Liver (tissue), 9 donors: ENCODE data around the gene NSMCE4A. TPM values are rescaled to one million over a fixed set of nuclear protein-coding genes. Genes with fewer than 3 reads are reported as not detected.

Experiments
- DNase-seq: peaks from one replicate; pipeline ENCODE4 v3.0.0-alpha.2; 2017; ENCODE audit warnings: low spot score
- H3K27ac ChIP-seq, 2 donors: one replicate each; pipeline ENCODE4 v1.7.0; 2013; ENCODE audit warnings: inconsistent platforms in 2 of 2, low read length in 2 of 2, control low read depth in 1 of 2, low read depth in 1 of 2, mild to moderate bottlenecking in 1 of 2
- H3K27me3 ChIP-seq, 4 donors: one replicate each; pipeline versions ENCODE4 v1.6.1 to v1.7.0; 2013; ENCODE audit warnings: low read length in 3 of 4, inconsistent platforms in 1 of 4, mild to moderate bottlenecking in 1 of 4, moderate library complexity in 1 of 4; ENCODE audit not compliant: control insufficient read depth in 4 of 4, insufficient read depth in 4 of 4
- H3K36me3 ChIP-seq, 4 donors: one replicate each; pipeline versions ENCODE4 v1.6.1 to v1.7.0; 2013; ENCODE audit warnings: low read length in 3 of 4, mild to moderate bottlenecking in 3 of 4, low read depth in 1 of 4, moderate library complexity in 1 of 4; ENCODE audit not compliant: control insufficient read depth in 4 of 4, insufficient read depth in 3 of 4
- H3K4me1 ChIP-seq, 4 donors: one replicate each; pipeline versions ENCODE4 v1.6.1 to v1.7.0; 2013; ENCODE audit warnings: low read length in 3 of 4, mild to moderate bottlenecking in 3 of 4, moderate library complexity in 1 of 4; ENCODE audit not compliant: control insufficient read depth in 4 of 4, insufficient read depth in 4 of 4
- H3K4me3 ChIP-seq, 3 donors: one replicate each; pipeline versions ENCODE4 v1.6.1 to v1.7.0; 2013; ENCODE audit warnings: low read length in 3 of 3, control low read depth in 1 of 3, low read depth in 1 of 3, mild to moderate bottlenecking in 1 of 3
- H3K9ac ChIP-seq, 2 donors: one replicate each; pipeline ENCODE4 v1.7.0; 2013; ENCODE audit warnings: low read length in 2 of 2, mild to moderate bottlenecking in 2 of 2, moderate library complexity in 2 of 2, control low read depth in 1 of 2, low read depth in 1 of 2
- H3K9me3 ChIP-seq, 4 donors: one replicate each; pipeline versions ENCODE4 v1.6.1 to v1.7.0; 2013; ENCODE audit warnings: low read length in 3 of 4; ENCODE audit not compliant: control insufficient read depth in 4 of 4
- ATF3 ChIP-seq: IDR thresholded peaks from 2 replicates; pipeline ENCODE4 v1.6.1; 2016; ENCODE audit warnings: antibody characterized with exemption
- CTCF ChIP-seq: fragments of 150-350 bp; IDR thresholded peaks from 2 replicates; pipeline ENCODE4 v1.5.1; 2017; ENCODE audit warnings: improper control_type of control experiment, low read depth, low read length; ENCODE audit not compliant: missing input control
- EGR1 ChIP-seq, 2 donors: IDR thresholded peaks; 2 replicates each; pipeline ENCODE4 v1.6.1; 2016 to 2018; ENCODE audit warnings: antibody characterized with exemption in 2 of 2, low read depth in 2 of 2
- FOXA1 ChIP-seq: IDR thresholded peaks from 2 replicates; pipeline ENCODE4 v1.6.1; 2016; ENCODE audit warnings: antibody characterized with exemption
- FOXA2 ChIP-seq: IDR thresholded peaks from 2 replicates; pipeline ENCODE4 v1.6.1; 2016; ENCODE audit warnings: antibody characterized with exemption
- GABPA ChIP-seq, 2 donors: IDR thresholded peaks in 1 of 2; conservative IDR thresholded peaks in 1 of 2; 2 replicates each; pipeline ENCODE4 v1.6.1; 2016; ENCODE audit warnings: antibody characterized with exemption in 2 of 2, mild to moderate bottlenecking in 1 of 2, moderate library complexity in 1 of 2
- HNF4A ChIP-seq, 2 donors: conservative IDR thresholded peaks; 2 replicates each; pipeline ENCODE4 v1.6.1; 2016; ENCODE audit warnings: antibody characterized with exemption in 2 of 2, mild to moderate bottlenecking in 2 of 2
- HNF4G ChIP-seq: IDR thresholded peaks from 2 replicates; pipeline ENCODE4 v1.6.1; 2016; ENCODE audit warnings: antibody characterized with exemption
- JUND ChIP-seq, 2 donors: IDR thresholded peaks; 2 replicates each; pipeline ENCODE4 v1.6.1; 2016; ENCODE audit warnings: antibody characterized with exemption in 2 of 2
- MAX ChIP-seq: IDR thresholded peaks from 2 replicates; pipeline ENCODE4 v1.6.1; 2016; ENCODE audit warnings: antibody characterized with exemption
- NR2F2 ChIP-seq: IDR thresholded peaks from 2 replicates; pipeline ENCODE4 v1.6.1; 2016; ENCODE audit warnings: antibody characterized with exemption
- RAD21 ChIP-seq, 2 donors: IDR thresholded peaks; 2 replicates each; pipeline ENCODE4 v1.6.1; 2016; ENCODE audit warnings: antibody characterized with exemption in 2 of 2, mild to moderate bottlenecking in 2 of 2
- REST ChIP-seq: IDR thresholded peaks from 2 replicates; pipeline ENCODE4 v1.6.1; 2016; ENCODE audit warnings: antibody characterized with exemption, mild to moderate bottlenecking
- SP1 ChIP-seq: IDR thresholded peaks from 2 replicates; pipeline ENCODE4 v1.6.1; 2018; ENCODE audit warnings: antibody characterized with exemption, mild to moderate bottlenecking
- TAF1 ChIP-seq: conservative IDR thresholded peaks from 2 replicates; pipeline ENCODE4 v1.6.1; 2016; ENCODE audit warnings: antibody characterized with exemption, mild to moderate bottlenecking
- YY1 ChIP-seq: IDR thresholded peaks from 2 replicates; pipeline ENCODE4 v1.6.1; 2016; ENCODE audit warnings: antibody characterized with exemption, mild to moderate bottlenecking
- ZBTB33 ChIP-seq: IDR thresholded peaks from 2 replicates; pipeline ENCODE4 v1.6.1; 2016; ENCODE audit warnings: antibody characterized with exemption
- WGBS: extraction: QIAGEN DNeasy Blood & Tissue Kit; methylation state at CpG from one replicate; pipeline ENCODE4 v1.1.7; 2013; 5-methylcytosine and 5-hydroxymethylcytosine counted together
- polyA plus RNA-seq, 2 donors: library from polyadenylated mRNA; stranded (reverse) in 1 of 2; unstranded in 1 of 2; fragments of 200-250 nt in 1 of 2; fragments of >200 nt in 1 of 2; fragmentation: Nextera tagmentation in 1 of 2; extraction: Ambion mirVana in 1 of 2; gene quantifications; one replicate each; pipeline versions ENCODE4 v1.2.1 to v1.2.3, GENCODE V29; 2013 to 2015
- total RNA-seq, 2 donors: library from RNA; depleted of rRNA; stranded (reverse); fragments of >200 nt; gene quantifications; one replicate each; pipeline ENCODE4 v1.2.3, GENCODE V29; 2014
- donor health status: healthy.
- donor health status: healthy.
- donor health status: healthy.
- donor health status: healthy.
- donor health status: healthy.

The NSMCE4A gene
- total and polyA plus RNA-seq, 4 donors, result 16.8 to 46.5 (median 30.8) TPM

DNA sequence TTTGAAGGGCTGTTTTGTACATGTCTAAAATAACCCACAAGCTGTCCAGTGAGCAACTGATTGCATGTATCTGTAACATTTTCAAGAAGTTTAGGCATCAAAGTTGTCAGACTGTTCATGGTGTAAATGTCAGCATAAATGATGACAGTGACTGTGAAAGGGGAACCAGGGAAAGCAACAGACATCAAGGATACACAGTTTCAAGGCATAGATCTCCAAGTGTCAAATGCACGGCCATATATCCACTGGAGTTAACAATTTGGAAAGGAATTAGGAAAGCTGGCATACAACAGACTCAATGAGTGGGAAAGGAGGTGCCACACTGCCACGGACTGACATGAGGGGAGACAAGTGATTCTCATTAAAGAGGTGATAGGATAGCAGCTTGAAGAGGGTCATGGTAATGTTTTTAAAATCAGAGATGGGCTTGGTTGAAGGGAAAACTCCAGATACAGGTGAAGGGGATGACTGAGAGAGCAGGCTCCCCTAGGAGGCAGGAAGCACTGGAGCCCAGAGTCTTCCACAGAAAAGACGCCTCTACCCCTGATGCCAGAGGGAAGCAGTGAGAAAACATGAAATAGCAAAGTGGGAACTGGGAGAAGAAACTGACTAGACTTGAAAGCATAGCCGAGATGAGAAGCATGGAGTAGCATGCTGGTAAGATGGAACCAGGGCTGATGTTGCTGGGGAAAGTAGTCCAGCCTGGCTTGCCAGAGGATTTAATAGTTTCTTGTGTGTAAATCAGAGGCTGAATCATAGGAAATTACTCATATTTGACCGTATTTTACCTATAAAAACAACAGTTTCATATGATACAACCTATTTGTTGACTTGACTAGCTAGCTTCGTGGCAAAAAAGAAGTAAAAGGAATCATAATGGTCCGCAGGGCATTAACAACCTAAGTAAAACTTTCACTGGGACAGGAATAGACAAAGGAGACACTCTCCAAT, 18.6 kb downstream of the NSMCE4A start:
- no peaks in the 10 kb centered on the region for H3K9me3 ChIP-seq
- no peaks in the 10 kb centered on the region for H3K4me1 ChIP-seq
- 95% methylated on average over 7 of the region's 7 CpGs for whole genome bisulfite sequencing
- no peak for DNase-seq
- H3K36me3 ChIP-seq, result peaks cover 0 to 27% (median 15%) of the 10 kb centered on the region in 4 donors
- H3K9ac ChIP-seq, result no peak overlapping the region
- H3K4me3 ChIP-seq, result no peak overlapping the region
- H3K27me3 ChIP-seq, result no peaks in the 10 kb centered on the region
- TF ChIP-seq MAX (no peak), FOXA1 (no peak), JUND (IDR thresholded peaks at IDR 0.05) (no peak), YY1 (no peak), HNF4G (no peak)
- no peak overlapping the region for H3K27ac ChIP-seq

- no peak for DNase-seq
- Histone ChIP-seq H3K9me3 (no peaks in the 10 kb centered on the region), H3K36me3 (peaks cover 0 to 16% (median 3%) of the 10 kb centered on the region in 4 donors), H3K9ac (no peak overlapping the region), H3K27ac (no peak overlapping the region), H3K4me1 (no peaks in the 10 kb centered on the region), H3K27me3 (no peaks in the 10 kb centered on the region), H3K4me3 (no peak overlapping the region)
- TF ChIP-seq RAD21 (IDR thresholded peaks at IDR 0.05) (no peak), SP1 (no peak), CTCF (no peak), HNF4G (no peak), GABPA (IDR thresholded peaks at IDR 0.05 in 1 of 2, conservative IDR thresholded peaks at IDR 0.05 in 1 of 2) (no peak), ZBTB33 (no peak), HNF4A (conservative IDR thresholded peaks at IDR 0.05) (no peak), NR2F2 (no peak), EGR1 (IDR thresholded peaks at IDR 0.05; ENCODE audit: low read depth in 2 of 2) (no peak), JUND (IDR thresholded peaks at IDR 0.05) (no peak), FOXA1 (no peak), ATF3 (no peak), REST (no peak), FOXA2 (no peak), TAF1 (no peak), YY1 (no peak), MAX (no peak)
- WGBS, result 96% methylated on average over 5 of the region's 5 CpGs
Observed at GRCh38 chr10:121952226-121952625, 22.8 kb downstream of the NSMCE4A start.
